Measurements from ENCODE around the gene ALDH9A1. TPM values are rescaled to one million over a fixed set of nuclear protein-coding genes. Genes with fewer than 3 reads are reported as not detected.
A peak's percentile ranks its signal among the peaks of the same experiment; 100 is the strongest.
"Not testable (repeated sequence)": the region's sequence is repeated elsewhere in the genome, so short reads cannot be mapped to it uniquely, and the experiment has no call there.

ALDH9A1 gene
- total RNA-seq, 1 donor from 2014 or later, result 57.3 TPM

DNA sequence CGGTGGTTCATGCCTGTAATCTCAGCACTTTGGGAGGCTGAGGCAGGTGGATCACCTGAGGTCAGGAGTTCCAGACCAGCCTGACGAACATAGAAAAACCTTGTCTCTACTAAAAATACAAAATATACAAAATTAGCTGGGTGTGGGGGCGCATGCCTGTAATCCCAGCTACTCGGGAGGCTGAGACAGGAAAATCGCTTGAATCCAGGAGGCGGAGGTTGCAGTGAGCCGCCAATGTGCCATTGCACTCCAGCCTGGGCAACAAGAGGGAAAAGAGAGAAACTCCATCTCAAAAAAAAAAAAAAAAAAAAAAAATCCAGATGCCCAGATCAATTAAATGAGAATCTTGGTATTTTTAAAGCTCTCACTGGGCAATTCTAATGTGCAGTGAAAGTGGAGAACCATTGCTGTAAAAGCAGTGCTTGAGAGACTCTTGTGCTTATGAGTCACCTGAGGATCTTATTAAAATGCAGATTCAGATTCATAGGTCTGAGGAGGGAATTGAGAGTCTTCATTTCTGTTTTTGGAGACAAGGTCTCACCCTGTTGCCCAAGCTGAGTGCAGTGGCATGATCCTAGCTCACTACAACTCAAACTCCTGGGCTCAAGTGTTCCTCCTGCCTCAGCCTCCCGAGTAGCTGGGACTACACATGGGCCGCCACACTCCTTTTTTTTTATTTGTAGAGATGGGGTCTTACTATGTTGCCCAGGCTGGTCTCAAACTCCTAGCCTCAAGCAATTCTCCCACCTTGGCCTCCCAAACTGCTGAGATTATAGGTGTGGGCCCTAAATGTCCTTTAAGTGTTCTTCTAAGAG, 39.4 kb downstream of the ALDH9A1 start:
- intact Hi-C loops (cut with DNase I); DNase-seq (ENCODE audit: missing footprints); ATAC-seq: not testable (repeated sequence)

DNA sequence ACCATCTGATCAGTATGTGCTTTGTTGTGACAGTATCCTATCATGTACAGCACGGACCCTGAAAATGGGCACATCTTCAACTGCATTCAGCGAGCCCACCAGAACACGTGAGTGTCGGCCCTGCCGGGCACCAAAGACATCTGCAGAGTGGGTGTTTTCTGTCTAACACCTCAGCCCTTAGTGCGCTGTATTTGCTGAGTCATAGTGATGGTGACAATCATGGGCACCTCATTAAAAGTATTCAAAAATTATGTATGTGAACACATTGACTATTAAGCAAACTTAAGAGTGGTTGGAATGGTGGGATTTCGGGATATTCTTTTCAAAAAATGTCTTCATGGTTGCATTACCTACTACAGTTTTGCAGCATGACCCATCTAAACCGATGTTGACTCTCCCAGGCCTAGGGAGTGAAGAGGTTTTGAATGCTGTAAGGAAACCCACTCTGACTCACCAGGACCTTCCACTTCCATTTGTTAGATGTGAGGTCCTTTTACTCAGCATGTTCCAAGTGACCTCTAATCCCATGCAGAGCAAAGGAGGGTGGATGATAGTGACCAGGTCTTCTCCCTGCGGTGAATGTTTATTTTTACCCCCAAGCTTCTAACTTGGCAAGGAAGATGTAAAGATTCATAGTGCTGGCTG, 47.3 kb downstream of the ALDH9A1 start:
- intact Hi-C loops (cut with DNase I), result no loop called here
- ATAC-seq (no peak), DNase-seq (ENCODE audit: missing footprints) (no peak)

DNA sequence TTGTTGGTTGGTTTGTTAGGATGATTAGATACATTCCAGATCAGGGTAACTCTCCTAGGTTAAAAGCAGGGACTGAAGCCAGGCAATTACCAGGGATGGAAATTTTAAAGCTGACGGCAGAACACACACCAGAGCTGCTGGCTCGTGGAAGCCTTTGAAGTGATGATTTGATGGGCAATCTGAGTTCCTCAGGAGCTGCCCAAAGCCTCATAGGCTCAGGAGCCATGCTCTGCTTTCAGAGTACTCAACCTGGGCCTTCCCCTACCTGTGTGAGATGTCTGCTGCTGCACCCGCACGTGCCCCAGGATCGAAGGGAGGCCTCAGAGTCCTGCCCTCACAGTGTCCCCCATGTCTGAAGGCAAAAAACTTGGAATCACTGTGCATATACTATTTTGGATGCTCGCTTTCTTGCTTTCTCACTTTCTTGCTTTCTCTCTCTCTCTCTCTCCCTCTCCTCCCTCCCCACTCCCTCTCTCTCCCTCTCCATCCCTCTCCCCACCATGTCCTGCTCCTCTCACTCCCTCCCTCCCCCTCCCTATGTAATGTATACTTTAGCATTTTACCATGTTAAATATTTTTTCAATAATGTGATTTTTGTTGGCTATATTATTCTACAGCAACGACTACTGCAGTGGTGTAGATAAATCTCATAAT, 49.3 kb downstream of the ALDH9A1 start:
- no peak for ATAC-seq
- intact Hi-C loops (cut with DNase I), result no loop called here
- no peak for DNase-seq (ENCODE audit: missing footprints)

DNA sequence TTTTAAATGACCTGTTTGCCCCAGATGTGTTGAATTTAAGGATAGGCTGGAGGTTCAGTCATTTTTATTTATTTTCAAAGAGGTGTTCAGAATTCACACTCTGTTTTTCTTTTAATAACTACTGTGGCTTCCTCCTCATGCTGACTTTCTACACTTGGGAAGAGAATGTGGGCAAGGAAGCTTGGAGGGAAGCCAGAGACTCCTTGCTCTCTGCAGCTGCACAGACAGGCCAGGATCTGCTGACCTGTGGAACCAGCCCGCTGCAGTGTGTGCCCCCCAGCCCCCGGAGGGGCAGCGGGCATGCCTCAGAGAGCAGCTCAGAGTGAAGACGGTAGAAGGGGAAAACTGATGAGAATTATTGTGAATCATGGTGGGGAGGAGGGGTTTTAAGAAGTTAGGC, 50.4 kb downstream of the ALDH9A1 start:
- ATAC-seq (peak; percentile 51), DNase-seq (ENCODE audit: missing footprints) (no peak)
- intact Hi-C loops (cut with DNase I), result no loop called here

DNA sequence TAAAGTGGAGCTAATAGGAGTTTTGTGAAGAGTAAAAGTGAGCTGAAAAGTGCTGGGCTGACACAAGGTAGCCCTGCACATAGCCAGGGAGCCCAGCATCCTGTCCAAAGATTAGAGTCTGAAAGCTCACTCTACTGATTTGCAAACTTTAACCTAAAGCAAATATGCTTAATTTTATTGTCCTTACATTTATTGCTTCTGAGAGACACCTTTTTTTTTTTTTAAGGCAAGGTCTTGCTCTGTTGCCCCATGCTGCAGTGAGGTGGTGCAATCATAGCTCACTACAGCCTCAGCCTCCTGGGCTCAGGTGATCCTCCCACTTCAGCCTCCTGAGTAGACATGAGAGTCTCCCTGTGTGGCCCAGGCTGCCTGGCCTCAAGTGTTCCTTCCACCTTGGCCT, 50.8 kb downstream of the ALDH9A1 start:
- intact Hi-C loops (cut with DNase I), result no loop called here
- DNase-seq (ENCODE audit: missing footprints) (no peak), ATAC-seq (no peak)

DNA sequence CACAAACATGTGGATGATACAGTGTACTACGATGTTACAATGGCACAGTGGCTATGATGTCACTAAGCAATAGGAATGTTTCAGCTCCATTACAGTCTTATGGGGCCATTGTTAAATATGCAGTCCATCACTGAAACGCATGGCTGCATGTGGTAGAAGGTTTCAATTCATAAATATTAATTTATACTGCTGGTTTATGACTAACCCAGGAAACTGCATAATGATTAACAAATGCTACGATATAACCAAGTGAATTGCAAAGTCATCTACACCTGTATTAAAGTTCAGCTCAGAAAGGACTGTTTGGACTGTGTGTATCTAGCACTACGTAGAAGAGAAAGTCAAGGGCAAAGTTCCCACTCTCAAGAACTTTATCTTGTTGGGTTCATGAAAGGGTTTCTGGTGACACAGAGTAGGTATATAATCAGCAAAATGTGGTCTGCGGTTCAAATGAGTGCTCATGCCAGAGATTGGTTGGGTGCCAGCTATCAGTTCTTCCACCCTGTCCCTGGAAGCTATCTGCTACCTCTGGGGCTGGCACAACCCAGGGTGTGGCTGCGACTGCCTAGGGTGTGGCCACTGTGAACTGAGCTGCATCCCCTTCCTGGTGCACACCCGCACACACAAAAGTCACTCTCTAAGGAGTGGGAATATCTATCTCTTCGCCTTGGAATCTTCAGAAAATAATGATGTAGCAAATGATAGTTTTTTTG, 52.6 kb downstream of the ALDH9A1 start:
- DNase-seq (ENCODE audit: missing footprints) (no peak), ATAC-seq (peak; percentile 68)
- intact Hi-C loops (cut with DNase I), result no loop called here

DNA sequence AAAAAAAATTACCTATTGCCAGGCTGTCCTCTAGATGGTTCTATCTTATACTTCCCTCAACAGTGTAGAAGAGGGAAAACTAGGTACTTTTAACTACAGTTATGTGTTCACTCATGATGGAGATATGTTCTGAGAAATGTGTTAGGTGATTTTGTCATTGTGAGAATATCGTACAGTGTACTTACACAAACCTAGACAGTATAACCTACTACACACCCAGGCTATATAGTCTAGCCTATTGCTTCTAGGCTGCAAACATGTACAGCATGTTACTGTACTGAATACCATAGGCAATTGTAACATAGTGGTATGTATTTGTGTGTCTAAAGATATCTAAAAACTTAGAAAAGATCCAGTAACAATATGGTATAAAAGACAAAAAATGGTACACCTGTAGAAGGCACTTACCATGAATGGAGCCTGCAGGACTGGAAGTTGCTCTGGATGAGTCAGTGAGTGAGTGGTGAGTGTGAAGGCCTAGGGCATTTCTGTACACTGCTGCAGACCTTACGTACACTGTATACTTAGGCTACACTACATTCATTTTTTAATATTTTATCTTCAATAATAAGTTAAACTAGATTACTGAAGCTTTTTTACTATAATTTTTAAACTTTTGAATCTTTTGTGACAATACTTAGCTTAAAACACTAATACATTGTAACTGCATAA, 54.2 kb downstream of the ALDH9A1 start:
- intact Hi-C loops (cut with DNase I), result no loop called here
- DNase-seq (ENCODE audit: missing footprints) (no peak), ATAC-seq (no peak)

DNA sequence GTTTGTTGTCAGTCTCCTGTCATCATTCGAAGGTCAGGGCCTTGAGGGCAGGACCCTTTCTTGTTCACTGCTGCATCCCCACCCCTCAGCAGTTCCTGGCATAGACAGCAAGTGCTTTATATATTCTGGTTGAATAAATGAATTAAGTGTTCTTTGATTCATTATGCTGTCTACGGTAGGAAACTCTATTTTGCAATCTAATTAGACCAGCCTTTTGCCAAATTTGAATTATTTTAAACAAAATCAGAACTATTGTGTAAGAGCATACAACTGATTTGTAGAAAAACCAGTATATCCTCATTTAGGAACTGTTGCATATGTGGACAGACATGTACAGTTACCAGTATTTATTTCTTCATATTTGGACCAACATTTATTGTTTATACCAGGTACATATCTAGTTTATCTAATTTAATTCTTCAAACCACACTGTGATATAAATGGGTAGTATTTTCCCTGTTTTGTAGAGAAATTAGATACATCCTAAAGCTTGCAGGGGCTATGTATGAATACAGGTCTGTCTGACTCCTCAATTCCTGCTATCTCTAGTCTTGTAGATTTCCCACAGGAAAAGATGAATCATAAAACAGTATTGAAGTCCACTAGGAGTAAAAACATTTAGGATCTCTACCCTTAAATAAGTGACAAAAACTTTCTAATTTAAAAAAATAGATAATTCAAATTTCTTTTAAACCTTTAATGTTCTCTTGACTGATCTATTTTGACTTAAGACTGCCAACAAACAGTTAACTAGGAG, 57.0 kb downstream of the ALDH9A1 start:
- intact Hi-C loops (cut with DNase I), result no loop called here
- ATAC-seq (no peak), DNase-seq (ENCODE audit: missing footprints) (no peak)

DNA sequence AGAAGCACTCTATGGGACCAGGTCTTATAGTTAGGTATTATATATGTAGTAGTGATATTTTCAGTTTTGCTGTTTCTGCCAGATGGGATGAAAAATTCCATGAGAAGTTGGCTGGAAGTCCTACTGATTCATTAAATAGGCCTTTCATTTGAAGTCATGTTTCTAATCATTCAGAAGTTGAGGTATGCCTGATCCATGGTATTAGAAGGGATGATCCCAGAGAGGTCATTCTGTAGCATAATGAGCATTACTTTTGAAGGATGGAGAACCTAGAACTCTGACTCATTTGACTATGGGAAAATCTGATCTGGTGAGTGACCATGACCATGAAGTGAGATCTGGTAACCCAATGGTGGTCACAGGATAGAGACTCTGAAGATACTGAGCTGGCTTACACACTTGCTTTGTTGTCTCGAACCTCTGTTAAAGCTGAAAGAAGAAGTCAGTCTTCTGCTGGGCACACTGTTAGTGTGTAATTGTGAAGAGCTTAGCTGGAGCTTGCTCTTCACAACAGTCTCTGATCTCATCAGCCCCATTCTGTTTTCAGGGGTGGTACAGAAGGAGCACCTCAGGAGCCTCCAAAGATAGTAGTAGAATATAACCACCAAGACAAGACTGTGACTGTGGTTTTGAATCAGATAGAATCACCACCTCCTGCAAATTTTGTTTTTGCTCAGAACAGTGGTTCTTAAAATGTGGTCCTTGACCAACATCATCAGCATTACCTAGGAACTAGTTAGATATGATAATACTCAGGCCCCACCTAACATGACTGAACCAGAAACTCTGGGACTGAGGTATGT, 58.3 kb downstream of the ALDH9A1 start:
- intact Hi-C loops (cut with DNase I), result no loop called here
- DNase-seq (ENCODE audit: missing footprints), result no peak
- no peak for ATAC-seq

DNA sequence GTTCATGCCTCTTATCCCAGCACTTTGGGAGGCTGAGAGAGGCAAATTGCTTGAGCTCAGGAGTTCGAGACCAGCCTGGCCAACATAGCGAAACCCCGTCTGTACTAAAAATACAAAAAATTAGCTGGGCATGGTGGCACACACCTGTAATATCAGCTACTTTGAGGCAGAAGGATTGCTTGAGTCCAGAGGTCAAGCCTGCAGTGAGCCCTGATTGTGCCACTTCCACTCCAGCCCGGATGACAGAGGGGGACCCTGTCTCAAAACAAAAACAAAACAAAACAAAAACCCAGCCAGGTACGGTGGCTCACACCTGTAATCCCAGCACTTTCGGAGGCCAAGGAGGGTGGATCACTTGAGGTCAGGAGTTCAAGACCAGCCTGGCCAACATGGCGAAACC, 60.2 kb downstream of the ALDH9A1 start:
- intact Hi-C loops (cut with DNase I); DNase-seq (ENCODE audit: missing footprints); ATAC-seq: not testable (repeated sequence)

DNA sequence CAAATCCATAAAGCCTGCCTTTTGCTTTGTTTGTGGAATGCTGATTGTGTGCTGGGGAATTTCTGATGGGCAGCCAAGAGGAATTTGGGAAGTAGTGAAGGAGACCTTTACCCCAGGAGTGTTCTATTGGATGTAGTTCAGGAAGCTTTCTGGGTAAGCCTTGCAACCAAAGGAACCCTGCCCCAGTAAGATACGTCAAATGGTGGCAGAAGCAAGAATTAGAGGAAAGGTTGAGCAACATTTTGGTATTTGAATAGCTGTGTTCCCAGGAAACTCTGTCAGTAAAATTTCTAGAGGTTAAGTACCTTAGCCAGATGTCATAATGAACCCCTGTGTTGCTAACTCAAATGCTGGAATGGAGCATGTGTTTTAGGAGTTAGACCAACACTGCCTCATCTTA, 60.9 kb downstream of the ALDH9A1 start:
- ATAC-seq, result peak; percentile 42
- intact Hi-C loops (cut with DNase I), result no loop called here
- no peak for DNase-seq (ENCODE audit: missing footprints)

DNA sequence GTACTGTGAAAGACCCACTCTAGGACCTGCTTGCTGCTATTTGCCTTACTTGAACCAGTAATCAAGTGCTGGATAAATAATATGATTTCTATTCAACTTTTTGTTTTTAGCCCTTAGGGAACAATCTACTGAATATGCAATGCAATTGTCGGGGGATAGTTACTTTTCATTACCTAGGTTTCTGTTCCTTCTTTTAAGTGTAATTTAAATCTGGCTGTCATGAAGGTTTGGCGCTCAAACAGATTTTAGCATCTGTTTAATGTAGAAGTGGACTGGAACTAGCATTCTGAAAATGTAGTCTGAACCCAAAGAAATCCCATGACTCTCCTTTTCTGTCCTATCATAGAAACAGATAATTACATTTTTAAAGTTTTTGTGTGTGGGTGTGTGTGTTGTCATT, 62.5 kb downstream of the ALDH9A1 start:
- intact Hi-C loops (cut with DNase I), result no loop called here
- ATAC-seq, result no peak
- no peak for DNase-seq (ENCODE audit: missing footprints)

DNA sequence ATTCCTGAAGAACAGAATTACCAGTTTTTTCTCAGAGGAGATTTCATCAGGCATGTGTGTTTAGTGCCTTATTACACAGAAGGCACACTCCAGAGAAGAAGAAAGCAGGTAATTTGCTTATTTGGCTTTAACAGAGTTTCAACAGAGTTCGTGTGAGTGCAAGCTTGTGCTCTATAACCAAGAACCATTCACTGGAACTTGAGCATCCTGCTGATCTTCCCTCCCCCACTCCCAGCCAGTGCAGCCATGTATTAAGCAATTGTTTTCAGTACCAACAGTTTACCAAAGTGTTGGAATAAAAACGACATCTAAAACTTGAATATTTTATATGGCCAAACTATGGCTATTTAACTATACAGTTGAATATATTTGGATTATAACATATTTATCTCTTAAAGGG, 63.0 kb downstream of the ALDH9A1 start:
- no peak for ATAC-seq
- no peak for DNase-seq (ENCODE audit: missing footprints)
- intact Hi-C loops (cut with DNase I), result no loop called here

DNA sequence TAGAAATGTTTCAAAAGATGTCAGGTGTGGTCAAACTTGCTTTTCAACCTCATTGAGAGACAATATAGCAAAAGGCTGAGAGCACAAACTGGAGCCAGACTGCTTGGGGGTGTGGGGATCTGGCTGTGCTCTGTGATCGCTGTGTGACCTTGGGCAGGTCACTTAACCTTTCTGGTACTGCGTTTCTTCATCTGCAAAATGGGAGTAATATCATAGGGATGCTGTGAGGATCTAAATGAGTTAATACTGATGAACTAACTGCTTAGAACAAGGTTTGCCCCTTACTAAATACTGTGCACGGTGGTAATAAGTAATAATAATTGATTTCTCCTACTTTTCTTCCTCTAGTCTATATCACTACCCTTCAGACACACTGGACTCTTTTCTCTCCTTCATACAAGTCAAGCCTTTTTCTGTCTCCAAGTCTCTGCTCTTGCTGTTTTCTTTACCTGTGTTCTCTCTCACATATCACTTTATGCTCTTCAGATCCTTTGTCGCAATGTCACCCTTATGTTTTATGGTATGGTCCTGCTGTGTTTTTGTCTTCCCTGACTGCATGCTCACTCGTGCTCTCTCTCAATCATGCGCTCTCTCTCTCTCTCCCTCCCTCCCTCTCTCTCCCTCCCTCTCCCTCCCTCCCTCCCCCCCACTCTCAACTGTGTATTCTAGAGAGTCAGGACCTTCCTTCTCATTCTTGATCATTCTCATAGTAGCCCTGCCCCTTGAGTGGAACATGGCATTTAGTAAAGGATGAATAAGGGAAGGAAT, 64.0 kb downstream of the ALDH9A1 start:
- intact Hi-C loops (cut with DNase I), result loop anchor here (5.0 kb wide), 1 partner anchor 133 kb away; the partner anchor contains the start of gene TMCO1
- ATAC-seq (no peak), DNase-seq (ENCODE audit: missing footprints) (no peak)

DNA sequence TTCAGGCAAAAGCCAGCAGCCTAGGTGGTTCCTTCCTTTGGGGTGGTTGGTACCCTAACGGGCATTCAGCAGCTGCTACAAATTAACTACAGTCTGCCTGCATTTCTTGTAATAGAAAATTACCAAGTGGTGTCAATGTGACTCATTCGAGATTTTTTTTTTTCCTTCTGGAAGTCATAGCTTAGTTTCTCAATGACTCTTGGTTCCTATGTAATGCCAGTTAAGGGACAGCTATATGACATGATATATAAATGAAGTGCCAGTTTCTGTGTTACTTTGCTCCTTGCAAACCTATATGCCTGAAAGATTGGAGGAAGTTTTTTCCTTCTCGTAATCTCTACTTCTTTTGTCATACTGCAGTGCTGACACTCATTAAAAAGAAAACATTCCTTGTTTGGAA, 64.7 kb downstream of the ALDH9A1 start:
- DNase-seq (ENCODE audit: missing footprints), result no peak
- intact Hi-C loops (cut with DNase I), result loop anchor here (5.0 kb wide), 1 partner anchor 134 kb away; the partner anchor contains the start of gene TMCO1
- ATAC-seq, result no peak

DNA sequence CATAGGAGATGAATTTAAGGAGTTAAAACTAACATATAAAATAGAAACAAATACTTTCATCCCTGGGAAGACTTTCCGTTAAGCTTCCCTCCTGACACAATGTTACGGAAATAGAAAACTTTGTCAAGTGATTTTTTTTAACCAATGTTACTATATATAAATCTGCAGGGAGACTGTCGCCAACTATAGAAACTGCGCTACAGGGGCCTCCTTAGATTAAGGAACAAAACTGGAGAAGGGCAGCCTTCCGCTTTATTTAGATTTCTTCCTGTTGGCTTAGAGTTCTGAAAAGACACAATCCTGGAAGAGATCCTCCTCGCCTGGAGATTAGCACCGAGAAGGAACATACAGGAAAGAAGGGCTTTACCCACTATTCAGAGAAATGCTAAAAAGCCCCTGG, 65.9 kb downstream of the ALDH9A1 start:
- intact Hi-C loops (cut with DNase I), result loop anchor here (5.0 kb wide), 1 partner anchor 135 kb away; the partner anchor contains the start of gene TMCO1
- no peak for ATAC-seq

DNA sequence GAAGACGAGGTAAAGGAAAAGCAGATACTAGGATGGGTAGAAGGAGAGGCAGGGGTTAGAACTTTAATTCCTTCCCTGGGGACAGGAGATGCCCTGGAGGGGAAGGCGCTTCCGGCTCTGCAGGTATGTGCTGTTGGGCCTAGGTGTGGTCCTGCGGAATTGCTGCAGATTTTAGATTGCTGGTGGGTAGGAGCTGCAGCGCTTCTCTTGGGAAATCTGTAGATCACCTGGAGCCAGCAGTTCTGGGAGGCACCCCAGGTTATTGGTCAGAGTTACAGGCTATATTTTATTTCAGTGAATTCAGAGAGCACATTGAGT, 66.3 kb downstream of the ALDH9A1 start:
- DNase-seq (ENCODE audit: missing footprints) (no peak), ATAC-seq (no peak)
- intact Hi-C loops (cut with DNase I), result loop anchor here (5.0 kb wide), 1 partner anchor 135 kb away; the partner anchor contains the start of gene TMCO1

More for the DNA sequence above, 65.9 kb downstream of the ALDH9A1 start:
- no peak for DNase-seq (ENCODE audit: missing footprints)

All from Right ventricle myocardium inferior (tissue), 1 donor.